GM20000 (cell line): ENCODE results near the gene ERMARD.

Experiments
- DNase-seq: peaks from one replicate; pipeline ENCODE4 v3.0.0; 2012; ENCODE audit warnings: low spot score
- CTCF ChIP-seq: IDR thresholded peaks from 2 replicates; pipeline ENCODE4 v1.5.1; 2012; ENCODE audit warnings: mild to moderate bottlenecking, control low read depth; ENCODE audit errors: extremely low read depth, missing control alignments

Gene ERMARD

GRCh38 chr6:169784821-169785340 lies 33.5 kb downstream of the ERMARD start:
- no peak for TF ChIP-seq CTCF
- no peak for DNase-seq

GRCh38 chr6:169785566-169785965 lies 34.1 kb downstream of the ERMARD start:
- no peak for DNase-seq
- no peak for TF ChIP-seq CTCF

- no peak for TF ChIP-seq CTCF
Measured at GRCh38 chr6:169786349-169786748, 34.9 kb downstream of the ERMARD start.

GRCh38 chr6:169787797-169788196 lies 36.4 kb downstream of the ERMARD start:
- no peak for DNase-seq
- TF ChIP-seq CTCF, result no peak

More at GRCh38 chr6:169786349-169786748, 34.9 kb downstream of the ERMARD start:
- no peak for DNase-seq

- no peak for DNase-seq
- no peak for TF ChIP-seq CTCF
Measured at GRCh38 chr6:169788809-169789145, 37.4 kb downstream of the ERMARD start.

- DNase-seq, result no peak
- no peak for TF ChIP-seq CTCF
Measured at GRCh38 chr6:169789146-169789943, 37.9 kb downstream of the ERMARD start.
